CD1c-positive myeloid dendritic cell (primary cell): ENCODE data around the gene MUCL3.
"Not testable (repeated sequence)": the region's sequence is repeated elsewhere in the genome, so short reads cannot be mapped to it uniquely, and the experiment has no call there.

Experiments used
- DNase-seq: peaks from one replicate; pipeline ENCODE4 v3.0.0-alpha.2; 2016; ENCODE audit errors: extremely low spot score

The MUCL3 gene

GRCh38 chr6:30940361-30940986 lies at the start of gene MUCL3:
TSS of gene MUCL3 (plus strand) at chr6:30940973. CDS start at chr6:30941000, 27 bp downstream.
- DNase-seq = no peak

GRCh38 chr6:30891450-30891723 lies 49.4 kb upstream of the MUCL3 start:
- DNase-seq = no peak

- DNase-seq = no peak
These were observed 48.8 kb upstream of the MUCL3 start for GRCh38 chr6:30891816-30892538.

GRCh38 chr6:30893001-30893591 lies 47.7 kb upstream of the MUCL3 start:
- no peak for DNase-seq

GRCh38 chr6:30893666-30894065 lies 47.1 kb upstream of the MUCL3 start:
- no peak for DNase-seq

GRCh38 chr6:30894381-30894780 lies 46.4 kb upstream of the MUCL3 start:
- no peak for DNase-seq

GRCh38 chr6:30894935-30895334 lies 45.8 kb upstream of the MUCL3 start:
- no peak for DNase-seq

GRCh38 chr6:30895343-30895742 lies 45.4 kb upstream of the MUCL3 start:
- no peak for DNase-seq

- DNase-seq = no peak
These were observed 44.2 kb upstream of the MUCL3 start for GRCh38 chr6:30896541-30896940.

GRCh38 chr6:30897882-30898281 lies 42.9 kb upstream of the MUCL3 start:
- no peak for DNase-seq

- DNase-seq = no peak
These were observed 41.9 kb upstream of the MUCL3 start for GRCh38 chr6:30898750-30899360.

GRCh38 chr6:30900863-30901417 lies 39.8 kb upstream of the MUCL3 start:
- no peak for DNase-seq

GRCh38 chr6:30901436-30901835 lies 39.3 kb upstream of the MUCL3 start:
- no peak for DNase-seq

- not testable (repeated sequence) for DNase-seq
These were observed 38.6 kb upstream of the MUCL3 start for GRCh38 chr6:30902196-30902595.

- DNase-seq = no peak
These were observed 38.1 kb upstream of the MUCL3 start for GRCh38 chr6:30902709-30903108.

GRCh38 chr6:30903236-30903635 lies 37.5 kb upstream of the MUCL3 start:
- DNase-seq = peak; percentile 19

- not testable (repeated sequence) for DNase-seq
These were observed 33.4 kb upstream of the MUCL3 start for GRCh38 chr6:30907290-30907757.

GRCh38 chr6:30907758-30908591 lies 32.8 kb upstream of the MUCL3 start, which contains the start of gene GTF2H4:
TSS of gene GTF2H4 (plus strand) at chr6:30908207.
- peak; percentile 98 for DNase-seq

- DNase-seq = no peak
These were observed 32.1 kb upstream of the MUCL3 start for GRCh38 chr6:30908700-30909099.

GRCh38 chr6:30910473-30910872 lies 30.3 kb upstream of the MUCL3 start:
- not testable (repeated sequence) for DNase-seq

GRCh38 chr6:30912746-30913520 lies 27.8 kb upstream of the MUCL3 start:
- DNase-seq = no peak
